ENCODE measurements around the gene TEKT5. TPM values are rescaled to one million over a fixed set of nuclear protein-coding genes. Genes with fewer than 3 reads are reported as not detected.

The TEKT5 gene
- not detected in 2 replicates for total RNA-seq (2021)
- percentile 13 among the genes with signal in this experiment for Bru-seq, nascent RNA
- BruChase-seq, experiment 1, labeled RNA remaining after a 2-hour chase = percentile 11 among the genes with signal in this experiment
- BruChase-seq, experiment 2, labeled RNA remaining after a 6-hour chase = percentile 6 among the genes with signal in this experiment
- long read RNA-seq = 0 reads

DNA sequence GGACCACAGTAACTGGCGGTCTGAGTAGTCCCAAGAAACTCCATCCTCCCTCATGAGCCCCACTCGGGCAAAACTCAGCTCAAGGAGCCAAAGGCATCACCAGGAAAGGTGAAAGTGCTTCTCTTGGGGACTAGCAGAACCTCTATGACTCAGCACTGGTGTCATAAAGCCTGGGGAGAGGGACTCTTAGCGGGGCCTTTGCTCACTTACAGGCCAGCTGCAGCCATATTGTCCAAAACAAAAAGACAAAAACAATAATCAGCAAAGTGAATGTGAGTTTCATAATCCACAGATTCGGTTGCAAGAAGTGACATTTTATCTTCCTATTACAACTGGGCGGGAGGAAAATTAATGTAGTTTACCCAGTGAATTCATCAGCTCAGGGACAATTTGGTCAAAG, at the start of gene TEKT5:
Gene TEKT5 (minus strand): TSS at position 101 of the 400 bp plus-strand sequence. CDS start 57 bp downstream, at position 44.
- CTCF ChIA-PET = no interaction called here
- POLR2A ChIA-PET (ENCODE audit: low non-redundant PET) = no interaction called here
- no TSS peak for BruUV-seq (replicated peaks)

DNA sequence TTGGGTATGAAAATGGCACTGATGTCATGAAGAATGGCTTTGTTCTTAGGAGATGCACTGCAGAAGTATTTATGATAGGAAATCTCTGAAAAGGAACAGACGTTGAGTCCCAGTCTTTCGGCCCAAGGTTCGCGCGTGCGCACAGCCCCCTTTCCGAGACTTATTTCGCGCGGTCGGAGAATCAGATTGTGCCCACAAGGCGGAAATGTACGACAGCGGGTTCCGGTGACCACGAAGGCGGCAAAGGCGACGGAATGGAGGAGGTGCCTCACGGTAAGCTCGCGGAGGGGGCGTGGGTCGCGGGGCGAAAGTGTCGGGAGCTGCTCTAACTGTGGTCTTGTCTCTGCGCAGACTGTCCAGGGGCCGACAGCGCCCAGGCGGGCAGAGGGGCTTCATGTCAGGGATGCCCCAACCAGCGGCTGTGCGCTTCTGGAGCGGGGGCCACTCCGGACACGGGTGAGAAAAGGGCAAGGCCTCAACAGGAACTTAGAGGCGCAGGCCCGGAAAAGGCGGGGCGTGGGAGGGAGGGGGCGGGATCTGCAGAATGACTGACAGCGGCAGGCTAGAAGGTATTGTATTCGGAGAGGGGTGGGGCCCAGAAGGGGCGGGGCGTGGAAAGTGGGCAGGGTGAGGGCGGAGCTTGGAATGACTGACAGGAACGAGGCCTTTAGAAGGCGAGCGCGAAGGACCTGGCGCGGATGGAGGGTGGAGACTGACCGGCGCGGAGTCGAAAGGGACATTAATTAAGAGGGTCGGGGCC, 49.1 kb upstream of the TEKT5 start, which contains the start of gene NUBP1:
Gene NUBP1 (plus strand): TSS at position 233 of the 760 bp plus-strand sequence. CDS start 22 bp downstream, at position 255.
- CTCF ChIA-PET = interaction anchor here (1.2 kb wide), 1 partner anchor 175 kb away, joined by 4 read pairs; no protein-coding TSS in a partner anchor

More for the DNA sequence above, at the start of gene TEKT5:
- H3K27me3 ChIP-seq (replicated peaks; ENCODE audit: insufficient read depth, low read depth, low read length, poor library complexity) = no peaks in the 10 kb centered on the region
- intact Hi-C loops (cut with micrococcal nuclease; ENCODE audit: unreplicated experiment) = no loop called here
- no peak for DNase-seq (ENCODE audit: low spot score)
- H3K4me3 ChIP-seq (ENCODE audit: low read depth, low read length, poor library complexity, severe bottlenecking) = no peak within 1 kb of the TSS
- no peaks in the 10 kb centered on the region for H3K9me3 ChIP-seq (ENCODE audit: low read depth, low read length, poor library complexity, severe bottlenecking)
- no peak within 1 kb of the TSS for H3K27ac ChIP-seq (ENCODE audit: low read depth, low read length, poor library complexity, severe bottlenecking)
- TF ChIP-seq, protein P1, sequence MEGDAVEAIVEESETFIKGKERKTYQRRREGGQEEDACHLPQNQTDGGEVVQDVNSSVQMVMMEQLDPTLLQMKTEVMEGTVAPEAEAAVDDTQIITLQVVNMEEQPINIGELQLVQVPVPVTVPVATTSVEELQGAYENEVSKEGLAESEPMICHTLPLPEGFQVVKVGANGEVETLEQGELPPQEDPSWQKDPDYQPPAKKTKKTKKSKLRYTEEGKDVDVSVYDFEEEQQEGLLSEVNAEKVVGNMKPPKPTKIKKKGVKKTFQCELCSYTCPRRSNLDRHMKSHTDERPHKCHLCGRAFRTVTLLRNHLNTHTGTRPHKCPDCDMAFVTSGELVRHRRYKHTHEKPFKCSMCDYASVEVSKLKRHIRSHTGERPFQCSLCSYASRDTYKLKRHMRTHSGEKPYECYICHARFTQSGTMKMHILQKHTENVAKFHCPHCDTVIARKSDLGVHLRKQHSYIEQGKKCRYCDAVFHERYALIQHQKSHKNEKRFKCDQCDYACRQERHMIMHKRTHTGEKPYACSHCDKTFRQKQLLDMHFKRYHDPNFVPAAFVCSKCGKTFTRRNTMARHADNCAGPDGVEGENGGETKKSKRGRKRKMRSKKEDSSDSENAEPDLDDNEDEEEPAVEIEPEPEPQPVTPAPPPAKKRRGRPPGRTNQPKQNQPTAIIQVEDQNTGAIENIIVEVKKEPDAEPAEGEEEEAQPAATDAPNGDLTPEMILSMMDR (conservative IDR thresholded peaks at IDR 0.05; ENCODE audit: low read depth, low read length) = no peak
- no peak for TF ChIP-seq EZH2 (IDR thresholded peaks at IDR 0.05; ENCODE audit: borderline replicate concordance, low read depth, low read length, poor library complexity, severe bottlenecking)
- no peaks in the 10 kb centered on the region for H3K36me3 ChIP-seq (ENCODE audit: insufficient read depth, low read length, poor library complexity, severe bottlenecking)
- no peaks in the 10 kb centered on the region for H3K4me1 ChIP-seq (ENCODE audit: insufficient read depth, low read length, poor library complexity, severe bottlenecking)

DNA sequence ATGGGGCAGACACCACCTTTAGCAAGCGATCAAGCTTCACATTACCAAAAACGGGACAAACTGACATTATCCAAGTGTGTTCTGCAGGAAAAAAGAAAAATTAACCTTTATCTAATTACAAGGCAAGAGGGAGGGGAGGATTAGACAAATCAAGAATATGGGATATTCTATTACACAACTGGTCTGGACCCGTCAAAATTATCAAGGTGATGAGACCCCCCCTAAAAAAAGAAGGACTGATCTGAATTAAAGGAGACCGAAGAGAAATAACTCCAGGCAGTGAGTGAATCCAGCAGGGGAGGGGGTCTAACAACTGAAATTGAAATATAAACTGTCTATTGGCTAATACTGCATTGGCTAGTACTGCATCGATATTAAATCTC, 48.5 kb upstream of the TEKT5 start:
- no peaks in the 10 kb centered on the region for H3K36me3 ChIP-seq (ENCODE audit: insufficient read depth, low read length, poor library complexity, severe bottlenecking)
- CTCF ChIA-PET = interaction anchor here (1.2 kb wide), 1 partner anchor 176 kb away, joined by 4 read pairs; no protein-coding TSS in a partner anchor
- intact Hi-C loops (cut with micrococcal nuclease; ENCODE audit: unreplicated experiment) = loop anchor here (5.0 kb wide), 1 partner anchor 174 kb away; no protein-coding TSS in a partner anchor
- no peaks in the 10 kb centered on the region for H3K9me3 ChIP-seq (ENCODE audit: low read depth, low read length, poor library complexity, severe bottlenecking)
- TF ChIP-seq, protein P1 (conservative IDR thresholded peaks at IDR 0.05; ENCODE audit: low read depth, low read length) = no peak
- no peak for TF ChIP-seq EZH2 (IDR thresholded peaks at IDR 0.05; ENCODE audit: borderline replicate concordance, low read depth, low read length, poor library complexity, severe bottlenecking)
- H3K27ac ChIP-seq (ENCODE audit: low read depth, low read length, poor library complexity, severe bottlenecking) = peak overlapping the region; percentile 98
- BruUV-seq (replicated peaks) = TSS peak; percentile 84
- no peaks in the 10 kb centered on the region for H3K27me3 ChIP-seq (replicated peaks; ENCODE audit: insufficient read depth, low read depth, low read length, poor library complexity)
- peak overlapping the region; percentile 57 for H3K4me3 ChIP-seq (ENCODE audit: low read depth, low read length, poor library complexity, severe bottlenecking)
- no peak for DNase-seq (ENCODE audit: low spot score)
- POLR2A ChIA-PET (ENCODE audit: low non-redundant PET) = interaction anchor here (0.6 kb wide), 1 partner anchor 27 kb away, joined by 3 read pairs; no protein-coding TSS in a partner anchor
- H3K4me1 ChIP-seq (ENCODE audit: insufficient read depth, low read length, poor library complexity, severe bottlenecking) = peaks cover 5% of the 10 kb centered on the region

More for the DNA sequence above, 49.1 kb upstream of the TEKT5 start, which contains the start of gene NUBP1:
- intact Hi-C loops (cut with micrococcal nuclease; ENCODE audit: unreplicated experiment) = loop anchor here (5.0 kb wide), 1 partner anchor 174 kb away; no protein-coding TSS in a partner anchor
- Histone ChIP-seq H3K27ac (ENCODE audit: low read depth, low read length, poor library complexity, severe bottlenecking) (peak within 1 kb of the TSS; percentile 98), H3K27me3 (replicated peaks; ENCODE audit: insufficient read depth, low read depth, low read length, poor library complexity) (no peaks in the 10 kb centered on the region), H3K4me3 (ENCODE audit: low read depth, low read length, poor library complexity, severe bottlenecking) (peak within 1 kb of the TSS; percentile 57), H3K4me1 (ENCODE audit: insufficient read depth, low read length, poor library complexity, severe bottlenecking) (peaks cover 5% of the 10 kb centered on the region), H3K9me3 (ENCODE audit: low read depth, low read length, poor library complexity, severe bottlenecking) (no peaks in the 10 kb centered on the region), H3K36me3 (ENCODE audit: insufficient read depth, low read length, poor library complexity, severe bottlenecking) (no peaks in the 10 kb centered on the region)
- no TSS peak for BruUV-seq (replicated peaks)
- DNase-seq (ENCODE audit: low spot score) = peak; percentile 96
- POLR2A ChIA-PET (ENCODE audit: low non-redundant PET) = interaction anchor here (0.6 kb wide), 1 partner anchor 27 kb away, joined by 3 read pairs; no protein-coding TSS in a partner anchor
- no peak for TF ChIP-seq EZH2 (IDR thresholded peaks at IDR 0.05; ENCODE audit: borderline replicate concordance, low read depth, low read length, poor library complexity, severe bottlenecking)
- TF ChIP-seq, protein P1 (conservative IDR thresholded peaks at IDR 0.05; ENCODE audit: low read depth, low read length) = no peak

Measured in A673 (cell line).